GM19240 (cell line): ENCODE results near the gene ZNF841.
"Not testable (repeated sequence)": the region's sequence is repeated elsewhere in the genome, so short reads cannot be mapped to it uniquely, and the experiment has no call there.

ENCODE experiments used
- DNase-seq: peaks from one replicate; pipeline ENCODE4 v3.0.0; 2011; ENCODE audit warnings: low spot score; ENCODE audit not compliant: insufficient read length

The ZNF841 gene

DNA sequence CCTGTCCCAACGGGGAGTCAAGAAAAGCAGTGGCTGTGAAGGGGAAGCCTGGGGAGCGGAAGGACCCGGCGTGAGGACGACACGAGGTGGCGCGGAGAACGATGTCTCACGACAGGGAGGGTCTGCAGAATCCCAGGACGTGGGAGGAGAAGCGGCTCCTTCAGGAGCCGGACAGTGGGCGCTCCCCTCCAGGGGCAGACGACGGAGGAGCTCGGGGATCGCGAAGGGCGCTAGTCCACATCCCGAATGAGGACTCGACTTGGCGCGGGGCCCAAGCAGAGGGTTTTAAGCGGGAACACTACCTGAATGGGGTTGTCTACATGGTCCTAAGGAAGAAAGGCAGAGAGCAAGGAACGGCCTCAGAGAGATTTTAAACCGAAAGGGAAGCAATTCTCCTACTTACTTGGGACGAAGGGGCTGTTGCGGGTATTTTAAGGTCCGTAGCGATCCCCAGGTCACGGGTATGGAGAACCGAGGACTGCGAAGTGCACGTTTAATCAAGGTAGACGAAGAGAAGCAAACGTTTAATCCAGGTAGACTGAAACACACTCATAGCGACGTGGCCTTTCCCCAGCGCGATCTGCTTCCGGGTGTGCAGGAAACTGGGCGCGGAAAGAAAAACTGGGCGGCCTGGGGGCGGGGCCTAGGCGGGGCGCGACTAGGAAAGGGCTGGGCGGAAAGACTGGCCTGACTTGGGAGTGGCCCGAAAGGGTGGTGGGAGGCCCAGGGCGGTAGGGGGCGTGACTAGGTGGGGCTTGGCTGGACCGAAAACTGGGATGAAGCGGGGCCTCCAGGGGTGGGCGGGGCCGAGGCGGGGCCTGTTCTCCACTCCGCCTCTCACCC, at the start of gene ZNF841:
ZNF841 (minus strand) TSS at position 594 of the 843 bp plus-strand sequence. CDS start 10,964 bp downstream, outside the sequence.
- DNase-seq = peak; percentile 18

DNA sequence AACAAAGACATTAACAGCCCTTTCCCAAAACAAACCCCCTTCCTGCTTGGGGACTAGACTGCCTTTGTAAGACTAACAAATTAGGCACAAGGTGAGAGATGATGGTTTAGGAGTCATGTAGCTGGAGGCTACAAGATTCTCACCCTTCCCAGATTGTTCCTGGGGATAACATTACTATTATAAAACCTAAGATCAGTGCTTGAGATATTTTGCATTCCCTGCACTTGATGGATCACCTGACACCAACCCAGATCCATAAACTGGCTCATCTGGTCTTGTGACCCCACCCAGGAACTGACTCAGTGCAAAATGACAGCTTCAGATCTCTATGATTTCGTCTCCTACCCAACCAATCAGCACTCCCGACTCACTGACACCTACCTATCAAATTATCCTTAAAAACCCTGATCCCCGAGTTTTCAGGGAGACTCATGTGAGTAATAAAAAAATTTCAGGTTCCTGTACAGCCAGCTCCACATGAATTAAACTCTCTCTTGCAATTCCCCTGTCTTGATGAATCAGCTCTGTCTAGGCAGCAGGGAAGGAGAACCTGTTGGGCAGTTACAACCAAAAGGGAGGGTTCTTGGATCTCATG, 46.5 kb upstream of the ZNF841 start:
- no peak for DNase-seq

DNA sequence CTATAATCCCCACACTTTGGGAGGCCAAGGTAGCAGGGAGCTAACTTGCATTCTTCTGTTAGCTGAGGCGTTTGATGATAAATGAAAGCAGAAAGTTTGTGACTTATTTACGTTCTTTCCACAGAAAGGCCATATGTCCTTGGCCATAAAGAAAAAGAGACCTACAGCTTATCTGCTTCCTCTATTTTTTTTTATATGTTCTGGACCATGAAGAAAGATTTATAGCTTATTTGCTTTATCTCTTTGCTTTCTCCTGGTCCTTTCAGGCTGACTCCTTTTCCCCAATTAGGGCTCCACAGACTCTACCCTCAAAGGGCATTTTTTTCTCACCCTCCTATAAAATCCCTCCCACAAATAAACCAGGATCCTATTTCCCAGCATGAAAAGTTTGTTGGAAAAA, 45.6 kb upstream of the ZNF841 start:
- DNase-seq = no peak

DNA sequence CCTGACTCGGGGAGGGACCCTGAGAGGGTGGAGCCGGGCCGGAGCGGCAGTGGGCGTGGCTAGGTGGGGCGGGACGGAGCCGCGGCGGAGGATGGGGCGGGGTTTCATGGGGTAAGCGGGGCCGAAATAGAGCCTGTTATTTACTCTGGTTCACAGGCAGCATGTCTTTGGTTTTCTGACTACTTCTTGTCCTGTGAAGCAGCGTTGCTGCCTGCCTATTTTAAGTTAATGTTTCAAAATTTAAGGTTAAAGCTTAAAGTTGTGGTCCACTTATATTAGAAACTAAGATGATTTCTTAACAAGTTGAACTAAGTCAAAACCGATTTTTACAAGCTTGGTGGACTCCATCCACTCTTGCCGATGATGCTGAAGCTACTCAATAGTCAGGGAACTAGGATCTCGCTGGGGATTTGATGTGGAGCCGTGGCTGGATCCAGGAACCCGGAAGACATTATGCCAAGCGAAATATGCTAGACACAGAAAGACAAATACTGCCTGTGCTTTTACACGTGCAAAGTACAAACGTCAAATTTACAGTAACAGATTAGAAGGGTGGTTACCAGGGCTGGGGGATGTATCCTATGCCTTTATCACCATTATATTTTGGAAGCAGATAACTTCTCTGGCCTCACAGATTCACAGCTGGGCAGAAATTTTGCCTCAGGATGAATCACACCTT, 44.6 kb upstream of the ZNF841 start:
- no peak for DNase-seq

DNA sequence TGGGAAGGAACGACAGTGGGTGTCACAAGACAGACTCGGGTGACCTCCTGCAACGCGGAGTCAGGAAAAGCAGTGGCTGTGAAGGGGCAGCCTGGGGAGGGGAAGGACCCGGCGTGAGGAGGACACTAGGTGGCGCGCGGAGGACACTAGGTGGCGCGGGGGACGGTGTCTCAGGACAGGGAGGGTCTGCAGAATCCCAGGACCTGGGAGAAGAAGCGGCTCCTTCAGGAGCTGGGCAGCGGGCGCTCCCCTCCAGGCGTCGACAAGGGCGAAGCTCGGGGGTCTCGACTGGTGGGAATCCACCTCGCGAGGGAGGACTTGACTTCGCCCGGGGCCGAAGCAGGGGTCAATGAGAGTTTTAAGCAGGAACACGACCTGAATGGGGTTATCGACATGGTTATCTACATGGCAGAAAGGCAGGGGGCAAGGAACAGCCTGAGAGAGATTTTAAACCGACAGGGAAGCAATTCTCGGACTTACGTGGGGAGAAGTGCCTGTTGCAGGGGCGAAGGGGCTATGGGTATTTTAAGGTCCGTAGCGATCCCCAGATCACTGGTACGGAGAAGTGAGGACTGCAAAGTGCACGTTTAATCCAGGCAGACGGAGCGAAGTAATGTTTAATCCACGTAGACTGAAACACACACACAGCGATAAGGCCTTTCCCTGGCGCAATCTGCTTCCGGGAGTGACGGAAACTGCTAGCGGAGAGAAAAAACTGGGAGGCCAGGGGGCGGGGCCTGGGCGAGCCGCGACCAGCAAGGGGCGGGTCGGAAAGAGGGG, 43.9 kb upstream of the ZNF841 start, which contains the start of gene ZNF616:
ZNF616 (minus strand) TSS at position 687 of the 780 bp plus-strand sequence. CDS start 9,426 bp downstream, outside the sequence.
- DNase-seq = peak; percentile 84

DNA sequence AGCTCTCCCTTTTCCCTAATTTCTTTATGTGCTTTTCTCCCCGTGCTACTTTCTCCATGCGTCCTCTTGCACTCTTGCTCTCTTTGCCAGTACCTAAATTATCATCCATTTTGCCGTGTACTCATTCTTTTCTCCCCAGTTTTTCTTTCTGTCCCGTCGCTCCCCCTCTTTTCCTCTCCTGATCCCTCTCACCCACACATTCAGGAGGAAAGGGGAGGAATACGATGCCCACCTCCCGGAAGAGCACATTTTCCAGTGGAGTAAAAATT, 43.4 kb upstream of the ZNF841 start:
- no peak for DNase-seq

DNA sequence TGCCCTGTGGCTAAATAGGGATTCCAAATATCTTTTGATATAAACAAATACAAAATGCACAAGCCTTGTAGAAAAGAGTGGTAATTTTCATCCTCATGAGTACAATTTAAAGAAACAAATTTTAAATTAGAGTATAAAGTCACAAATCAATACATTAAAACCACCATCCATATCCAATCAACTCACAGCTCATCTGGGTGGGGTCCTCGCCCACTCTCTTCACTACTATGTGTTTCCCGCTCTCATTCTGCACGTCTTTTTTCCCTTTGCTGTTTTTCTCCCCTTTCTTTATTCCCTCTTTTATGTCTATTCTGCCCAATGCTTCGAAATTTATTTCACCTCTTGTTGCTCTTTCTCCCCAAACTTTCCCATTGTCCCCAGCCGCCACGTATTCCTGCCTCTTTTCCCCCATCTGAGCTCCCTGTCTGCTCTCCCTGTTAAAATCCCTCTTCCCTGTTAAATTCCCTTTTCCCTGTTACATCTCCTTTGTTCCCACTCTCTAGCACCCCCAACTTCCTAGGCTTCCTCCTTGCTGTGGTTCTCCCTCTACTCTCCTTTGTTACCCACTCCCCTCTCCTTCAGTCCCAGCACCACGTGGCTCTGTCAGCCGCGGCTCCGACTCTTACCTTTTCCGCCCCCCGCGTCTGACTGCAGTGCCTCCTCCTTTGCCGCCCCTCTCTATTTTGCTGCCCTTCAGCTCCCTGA, 42.9 kb upstream of the ZNF841 start:
- no peak for DNase-seq

DNA sequence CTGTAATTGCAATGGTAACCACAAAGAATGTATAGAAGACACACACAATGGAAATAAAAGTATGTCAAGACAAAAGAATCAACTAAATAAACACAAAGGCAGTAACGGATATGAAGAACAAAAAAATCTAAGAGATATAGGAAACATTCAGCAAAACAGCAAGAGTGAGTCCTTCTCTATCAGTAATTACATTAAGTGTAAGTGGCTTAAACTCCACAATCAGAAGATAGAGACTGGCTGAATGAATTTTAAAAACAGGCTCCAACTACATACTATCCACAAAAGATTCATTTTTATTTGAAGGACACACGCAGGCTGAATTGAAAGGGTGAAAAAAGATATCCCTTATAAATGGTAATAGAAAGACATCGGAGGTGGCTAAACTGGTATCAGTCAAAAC, 24.7 kb upstream of the ZNF841 start:
- DNase-seq = no peak

DNA sequence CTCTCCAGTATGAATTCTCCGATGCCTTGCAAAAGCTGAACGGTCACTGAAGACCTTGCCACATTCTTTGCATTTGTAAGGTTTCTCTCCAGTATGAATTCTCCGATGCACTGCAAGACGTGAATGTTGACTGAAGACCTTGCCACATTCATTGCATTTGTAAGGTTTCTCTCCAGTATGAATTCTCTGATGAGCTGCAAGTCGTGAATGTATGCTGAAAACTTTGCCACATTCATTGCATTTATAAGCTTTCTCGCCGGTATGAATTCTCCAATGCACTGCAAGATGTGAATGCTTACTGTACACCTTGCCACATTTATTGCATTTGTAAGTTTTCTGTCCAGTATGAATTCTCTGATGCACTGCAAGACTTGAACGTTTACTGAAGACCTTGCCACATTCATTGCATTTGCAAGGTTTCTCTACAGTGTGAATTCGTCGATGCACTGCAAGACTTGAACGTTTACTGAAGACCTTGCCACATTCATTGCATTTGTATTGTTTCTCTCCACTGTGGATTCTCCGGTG, 20.0 kb upstream of the ZNF841 start:
- no peak for DNase-seq

DNA sequence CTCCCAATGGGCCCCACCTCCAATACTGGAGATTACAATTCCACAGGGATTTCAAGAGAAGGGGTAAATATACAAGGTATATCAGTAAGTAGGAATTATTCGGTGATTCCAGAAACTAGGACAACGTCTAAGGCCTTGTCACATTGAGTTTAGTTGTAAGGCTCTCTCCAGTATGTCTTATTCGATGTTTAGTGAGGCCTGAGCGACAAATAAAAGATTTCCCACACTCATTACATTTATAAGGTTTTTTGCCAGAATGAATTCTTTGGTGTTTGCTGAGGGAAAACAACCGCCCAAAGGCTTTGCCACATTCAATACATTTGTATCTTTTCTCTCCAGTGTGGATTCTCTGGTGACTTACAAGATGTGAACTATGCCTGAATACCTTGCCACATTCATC, 19.1 kb upstream of the ZNF841 start:
- DNase-seq = no peak

DNA sequence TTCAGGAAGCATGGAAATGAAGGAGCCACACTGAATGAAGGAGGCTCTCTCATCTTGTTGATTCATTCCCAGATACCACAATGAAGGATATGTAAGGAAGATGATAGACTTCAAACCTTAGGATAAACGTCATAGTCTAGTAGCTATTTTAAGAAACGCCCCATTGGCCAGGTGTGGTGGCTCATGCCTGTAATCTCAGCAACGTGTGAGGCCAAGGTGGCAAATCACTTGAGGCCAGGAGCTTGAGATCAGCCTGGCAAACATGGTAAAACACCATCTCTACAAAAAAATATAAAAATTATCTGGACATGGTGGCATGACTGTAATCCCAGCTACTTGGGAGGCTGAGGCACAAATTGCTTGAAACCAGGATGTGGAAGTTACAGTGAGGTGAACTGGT, 17.1 kb upstream of the ZNF841 start:
- no peak for DNase-seq

DNA sequence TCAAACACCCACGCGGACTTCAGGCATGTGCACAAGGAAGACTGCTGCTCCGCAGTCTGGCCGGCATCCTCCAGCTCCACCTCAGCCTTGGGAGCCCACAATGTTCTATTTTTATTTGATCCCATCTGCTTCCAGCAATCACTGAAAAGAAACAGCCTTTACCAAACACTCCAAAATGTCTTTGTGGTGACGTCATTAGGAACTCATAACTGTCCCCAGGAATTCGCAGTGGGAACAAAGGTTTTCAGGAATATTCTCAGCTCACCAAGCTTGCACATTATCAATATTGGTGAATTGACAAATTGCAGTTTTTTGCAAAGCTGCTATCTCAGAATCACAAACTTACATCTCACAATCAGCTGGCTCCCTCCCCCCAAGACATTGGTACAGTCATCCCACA, 15.2 kb upstream of the ZNF841 start:
- DNase-seq = no peak

DNA sequence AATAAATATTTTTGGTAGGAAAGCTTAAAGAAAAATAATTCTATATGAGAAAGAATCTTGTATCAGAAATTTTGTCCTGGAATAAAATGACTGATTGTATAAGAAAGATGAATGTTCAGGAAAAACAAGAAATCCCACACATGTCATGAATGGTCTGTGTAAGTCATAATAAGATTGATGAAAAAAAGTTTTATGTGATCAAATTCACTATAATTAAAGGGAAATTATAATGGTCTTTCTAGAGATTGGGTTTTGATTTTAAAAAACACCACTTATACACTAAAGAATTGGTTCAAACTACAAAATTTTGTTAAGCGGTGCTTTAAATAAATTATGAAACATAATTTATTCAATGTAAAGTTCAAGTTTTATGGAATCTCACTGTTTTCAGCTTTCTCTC, 7.2 kb upstream of the ZNF841 start:
- DNase-seq = no peak

DNA sequence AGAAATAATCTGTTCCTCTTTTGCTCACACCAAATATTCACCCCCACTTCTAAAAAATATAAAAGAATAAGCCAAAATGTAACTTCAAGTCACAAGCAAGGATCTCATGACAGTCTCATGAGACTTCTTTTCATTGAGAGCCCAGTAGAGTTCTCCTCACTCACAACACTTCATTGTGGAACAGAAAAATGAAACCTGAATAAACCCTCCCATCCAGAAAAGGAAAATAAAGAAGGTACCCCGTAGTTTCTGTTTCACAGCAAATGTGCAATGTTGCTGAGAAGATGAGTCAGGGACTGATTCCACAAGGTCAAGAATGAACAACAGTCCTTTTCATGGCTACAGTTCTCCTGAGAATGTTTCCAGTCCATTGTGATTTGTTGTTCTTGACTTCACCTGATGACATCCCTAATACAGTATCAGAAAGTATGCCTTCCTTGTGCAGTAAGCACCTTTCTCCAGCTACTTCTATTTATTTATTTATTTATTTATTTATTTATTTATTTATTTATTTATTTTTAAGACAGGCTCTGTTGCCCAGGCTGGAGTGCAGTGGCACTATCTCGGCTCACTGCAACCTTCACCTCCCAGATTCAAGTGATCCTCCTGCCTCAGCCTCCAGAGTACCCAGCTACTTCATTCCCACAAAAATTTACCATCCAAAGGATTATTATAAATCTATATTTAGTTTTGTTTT, 6.4 kb upstream of the ZNF841 start:
- DNase-seq = no peak

DNA sequence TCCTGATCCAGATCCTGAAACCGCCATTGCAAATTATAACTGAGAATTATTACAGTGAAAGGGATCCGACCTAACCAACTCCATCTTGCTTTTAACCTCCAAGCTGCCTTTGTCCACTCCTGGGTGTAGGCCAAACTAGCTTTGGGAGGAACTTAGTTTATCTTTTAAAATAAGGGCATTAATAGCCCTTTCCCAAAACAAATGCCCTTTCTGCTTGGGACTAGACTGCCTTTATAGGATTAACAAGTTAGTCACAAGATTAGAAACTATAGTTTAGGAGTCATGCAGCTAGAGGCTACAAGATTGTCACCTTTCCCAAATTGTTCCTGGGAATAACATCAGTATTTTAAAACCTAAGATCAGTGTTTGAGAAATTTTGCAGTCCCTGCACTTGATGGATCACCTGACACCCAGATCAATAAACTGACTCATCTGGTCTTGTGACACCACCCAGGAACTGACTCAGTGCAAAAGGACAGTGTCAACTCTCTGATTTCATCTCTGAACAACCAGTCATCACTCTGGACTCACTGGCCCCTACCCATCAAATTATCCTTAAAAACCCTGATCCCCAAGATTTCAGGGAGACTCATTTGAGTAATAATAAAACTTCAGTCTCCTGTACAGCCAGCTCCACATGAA, 4.1 kb upstream of the ZNF841 start:
- no peak for DNase-seq

DNA sequence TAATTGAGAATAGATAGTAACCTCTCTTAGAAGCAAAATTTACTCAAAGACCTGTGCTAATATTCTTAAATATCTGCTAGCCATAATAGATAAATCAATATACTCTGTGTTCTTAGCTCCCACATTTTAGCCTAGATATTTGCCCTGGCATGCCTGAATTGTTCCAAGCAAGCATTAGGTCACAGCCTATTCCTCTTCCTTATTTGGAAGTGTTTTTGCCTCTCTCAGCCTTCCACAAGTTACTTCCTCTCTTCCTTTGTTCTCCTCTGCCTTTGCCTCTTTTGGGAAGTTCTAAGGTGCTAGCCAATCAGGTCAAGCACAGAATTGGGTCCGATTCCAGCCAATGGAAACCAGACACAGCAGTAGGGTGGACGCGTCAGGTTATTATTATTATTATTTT, 851 bp upstream of the ZNF841 start:
- not testable (repeated sequence) for DNase-seq

DNA sequence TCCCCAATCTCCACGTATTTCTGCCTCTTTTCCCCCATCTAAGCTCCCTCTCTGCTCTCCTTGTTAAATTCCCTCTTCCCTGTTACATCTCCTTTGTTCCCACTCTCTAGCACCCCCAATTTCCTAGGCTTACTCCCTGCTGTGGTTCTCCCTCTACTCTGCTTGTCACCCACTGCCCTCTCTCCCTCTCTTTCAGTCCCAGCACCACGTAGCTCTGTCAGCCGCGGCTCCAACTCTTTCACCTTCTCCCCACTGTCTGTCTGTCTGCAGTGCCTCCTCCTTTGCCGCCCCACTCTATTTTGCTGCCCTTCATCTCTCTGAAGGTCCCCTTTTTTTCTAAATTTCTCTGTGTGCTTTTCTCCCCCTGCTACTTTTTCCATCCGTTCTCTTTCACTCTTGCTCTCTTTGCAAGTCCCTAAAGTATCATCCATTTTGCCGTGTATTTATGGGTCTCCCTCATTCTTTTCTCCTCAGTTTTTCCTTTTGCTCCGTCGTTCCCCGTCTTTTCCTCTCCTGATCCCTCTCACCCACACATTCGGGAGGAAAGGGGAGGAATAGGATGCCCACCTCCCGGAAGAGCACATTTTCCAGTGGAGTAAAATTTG, 937 bp downstream of the ZNF841 start:
- no peak for DNase-seq

DNA sequence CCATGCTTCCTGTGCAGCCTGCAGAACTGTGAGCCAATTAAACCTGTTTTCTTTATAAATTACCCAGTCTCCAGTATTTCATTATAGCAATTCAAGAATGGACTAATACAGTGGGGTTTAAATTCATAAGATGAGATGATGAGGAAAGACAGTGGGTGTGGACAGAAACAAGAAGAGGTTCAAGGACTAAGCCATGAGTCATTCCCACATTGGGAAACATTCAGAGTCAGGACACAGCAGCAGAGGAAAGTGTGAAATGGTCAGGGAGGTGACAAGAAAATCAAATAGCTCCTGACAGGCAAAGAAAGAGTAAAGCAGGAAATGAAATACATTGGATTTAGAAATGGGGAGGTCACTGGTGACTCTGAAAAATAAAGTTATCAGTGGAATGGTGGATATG, 9.1 kb downstream of the ZNF841 start:
- DNase-seq = no peak

DNA sequence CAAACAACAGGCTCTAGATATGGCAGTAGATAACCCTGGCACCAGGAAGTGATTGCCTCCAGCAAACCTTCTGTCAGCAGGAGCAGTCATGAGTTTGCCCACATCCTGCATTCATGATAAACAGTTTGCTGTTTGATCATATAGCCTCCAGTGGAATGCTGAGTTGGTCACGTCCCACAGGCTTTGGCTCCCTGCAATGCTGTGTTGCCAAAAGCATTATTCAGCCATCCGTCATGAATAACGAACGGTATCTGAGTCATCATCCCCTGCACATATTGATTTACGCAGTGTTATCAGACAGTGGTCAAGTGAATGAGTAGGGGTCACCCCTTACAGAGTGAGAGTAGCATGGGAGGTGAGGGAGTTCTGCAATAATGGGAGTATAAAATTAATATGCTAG, 25.1 kb downstream of the ZNF841 start:
- no peak for DNase-seq
